Ishikawa (cell line): Measurements from ENCODE around the gene CHD9.

Source experiments
- CEBPB ChIP-seq: IDR thresholded peaks from 2 replicates; pipeline ENCODE4 v1.6.1; 2012
- CREB1 ChIP-seq: IDR thresholded peaks from 2 replicates; pipeline ENCODE4 v1.6.1; 2012; ENCODE audit warnings: low read depth
- EGR1 ChIP-seq: IDR thresholded peaks from 2 replicates; pipeline ENCODE4 v1.6.1; 2012
- EP300 ChIP-seq: IDR thresholded peaks from 2 replicates; pipeline ENCODE4 v1.6.1; 2012; ENCODE audit warnings: borderline replicate concordance
- FOXM1 ChIP-seq: IDR thresholded peaks from 2 replicates; pipeline ENCODE4 v1.6.1; 2012; ENCODE audit warnings: low read depth, borderline replicate concordance
- NFIC ChIP-seq: IDR thresholded peaks from 2 replicates; pipeline ENCODE4 v1.6.1; 2012
- RAD21 ChIP-seq: IDR thresholded peaks from 2 replicates; pipeline ENCODE4 v1.6.1; 2012; ENCODE audit warnings: low read depth
- REST ChIP-seq: IDR thresholded peaks from 2 replicates; pipeline ENCODE4 v1.6.1; 2012; ENCODE audit warnings: low read depth, mild to moderate bottlenecking
- TAF1 ChIP-seq: IDR thresholded peaks from 2 replicates; pipeline ENCODE4 v1.6.1; 2012; ENCODE audit warnings: low read depth, mild to moderate bottlenecking
- TCF12 ChIP-seq: IDR thresholded peaks from 2 replicates; pipeline ENCODE4 v1.6.1; 2012; ENCODE audit warnings: low read depth
- TEAD4 ChIP-seq: IDR thresholded peaks from 2 replicates; pipeline ENCODE4 v1.6.1; 2012
- YY1 ChIP-seq: IDR thresholded peaks from 2 replicates; pipeline ENCODE4 v1.6.1; 2012; ENCODE audit warnings: low read depth
- ZBTB7A ChIP-seq: IDR thresholded peaks from 2 replicates; pipeline ENCODE4 v1.6.1; 2012; ENCODE audit warnings: low read depth
- TF ChIP-seq, protein P1 (sequence below): IDR thresholded peaks from 2 replicates; pipeline ENCODE4 v1.6.1; 2012
- TF ChIP-seq, protein P2 (sequence below): IDR thresholded peaks from 2 replicates; pipeline ENCODE4 v1.6.1; 2012

CHD9 gene

GRCh38 chr16:53262645-53263044 lies 207.9 kb downstream of the CHD9 start:
- no peak for TF ChIP-seq REST
- TF ChIP-seq NFIC: no peak
- TF ChIP-seq TCF12: no peak
- TF ChIP-seq CEBPB: no peak
- TF ChIP-seq YY1: no peak
- TF ChIP-seq CREB1: no peak
- TF ChIP-seq RAD21: no peak
- no peak for TF ChIP-seq EGR1
- no peak for TF ChIP-seq EP300
- TF ChIP-seq TEAD4: no peak
- no peak for TF ChIP-seq ZBTB7A
- TF ChIP-seq, protein P1, sequence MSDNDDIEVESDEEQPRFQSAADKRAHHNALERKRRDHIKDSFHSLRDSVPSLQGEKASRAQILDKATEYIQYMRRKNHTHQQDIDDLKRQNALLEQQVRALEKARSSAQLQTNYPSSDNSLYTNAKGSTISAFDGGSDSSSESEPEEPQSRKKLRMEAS: no peak
- TF ChIP-seq, protein P2, sequence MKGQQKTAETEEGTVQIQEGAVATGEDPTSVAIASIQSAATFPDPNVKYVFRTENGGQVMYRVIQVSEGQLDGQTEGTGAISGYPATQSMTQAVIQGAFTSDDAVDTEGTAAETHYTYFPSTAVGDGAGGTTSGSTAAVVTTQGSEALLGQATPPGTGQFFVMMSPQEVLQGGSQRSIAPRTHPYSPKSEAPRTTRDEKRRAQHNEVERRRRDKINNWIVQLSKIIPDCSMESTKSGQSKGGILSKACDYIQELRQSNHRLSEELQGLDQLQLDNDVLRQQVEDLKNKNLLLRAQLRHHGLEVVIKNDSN: no peak
- TF ChIP-seq FOXM1: no peak
- no peak for TF ChIP-seq TAF1

DNA sequence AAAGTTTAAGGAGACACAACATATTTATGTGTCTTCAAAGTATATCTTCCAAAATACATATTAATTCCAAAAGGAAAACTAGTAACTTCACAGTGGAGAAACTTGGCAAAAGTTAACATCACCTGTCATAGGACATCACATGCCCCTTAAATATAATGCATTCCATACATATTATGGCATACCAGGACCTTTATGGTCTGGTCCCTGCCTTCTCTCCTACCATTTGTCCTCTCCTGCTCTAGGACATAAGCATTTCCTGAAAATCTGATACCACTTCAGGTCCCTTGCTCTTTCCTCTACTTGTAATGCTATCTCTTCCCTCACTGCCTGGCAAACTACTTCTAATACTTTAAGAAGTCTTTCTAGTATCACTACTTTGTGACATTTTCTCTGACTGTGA lies 211.4 kb downstream of the CHD9 start:
- TF ChIP-seq TEAD4: peak; percentile 34; the same call in 1 of the 2 replicates
- TF ChIP-seq, protein P2: peak; percentile 41
- TF ChIP-seq EP300: no peak

GRCh38 chr16:53281280-53281679 lies 226.5 kb downstream of the CHD9 start:
- TF ChIP-seq EGR1 (no peak), TEAD4 (no peak)

DNA sequence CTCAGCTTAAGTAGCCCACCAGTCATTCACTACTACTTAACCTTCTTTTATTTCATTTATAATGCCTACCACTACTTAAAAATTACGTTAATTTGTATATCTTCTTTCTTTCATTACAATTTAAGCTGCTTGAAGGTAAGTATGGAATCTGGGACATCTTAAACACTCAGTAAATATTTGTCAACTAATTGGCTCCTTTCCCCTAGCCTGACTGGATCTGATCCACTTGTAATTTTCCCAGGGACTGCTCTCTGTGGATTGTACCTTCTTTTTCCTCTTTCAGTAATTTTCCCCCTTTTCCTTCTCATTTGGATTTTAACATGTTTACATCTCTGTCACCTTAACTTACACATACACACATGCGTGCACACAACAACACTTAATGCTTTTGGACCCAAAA lies 227.1 kb downstream of the CHD9 start:
- TF ChIP-seq EGR1: no peak
- TF ChIP-seq, protein P1: no peak
- TF ChIP-seq CREB1: no peak
- TF ChIP-seq TEAD4: no peak
- no peak for TF ChIP-seq ZBTB7A
- no peak for TF ChIP-seq TCF12
- TF ChIP-seq REST: no peak
- no peak for TF ChIP-seq CEBPB
- no peak for TF ChIP-seq FOXM1
- TF ChIP-seq, protein P2: no peak
- TF ChIP-seq TAF1: no peak
- TF ChIP-seq NFIC: no peak
- TF ChIP-seq EP300: no peak
- TF ChIP-seq RAD21: no peak

DNA sequence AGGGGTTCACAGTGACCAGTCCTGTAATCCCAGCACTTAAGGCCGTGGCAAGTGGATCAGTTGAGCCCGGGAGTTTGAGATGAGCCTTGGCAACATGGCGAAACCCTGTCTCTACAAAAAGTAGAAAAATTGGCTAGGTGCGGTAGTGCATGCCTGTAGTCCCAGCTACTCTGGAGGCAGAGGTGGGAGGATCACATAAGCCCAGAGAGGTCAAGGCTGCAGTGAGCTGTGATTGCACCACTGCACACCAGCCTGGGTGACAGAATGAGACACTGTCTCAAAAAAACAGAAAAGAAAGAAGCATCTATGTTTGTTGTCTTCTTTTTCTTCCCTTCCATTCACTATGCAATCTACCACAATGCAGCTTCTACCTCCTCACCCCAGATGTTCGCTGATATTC lies 227.5 kb downstream of the CHD9 start:
- TF ChIP-seq, protein P1: no peak
- TF ChIP-seq CEBPB (no peak), TCF12 (no peak), CREB1 (no peak)
- TF ChIP-seq, protein P2: no peak
